ENCODE data around the gene TMOD1. TPM values are rescaled to one million over a fixed set of nuclear protein-coding genes. Genes with fewer than 3 reads are reported as not detected.

Gene TMOD1
- total RNA-seq, 1 donor from 2014 or later: 1.3 TPM

GRCh38 chr9:97625620-97626019 is 124.2 kb downstream of the TMOD1 start:
- Mint-ChIP-seq H3K36me3 (ENCODE audit: low read depth) (peaks cover 13% of the 10 kb centered on the region), H3K27me3 (ENCODE audit: low read depth) (no peaks in the 10 kb centered on the region), H3K4me1 (ENCODE audit: low read depth) (peaks cover 5% of the 10 kb centered on the region), H3K27ac (ENCODE audit: unreplicated experiment) (no peak overlapping the region), H3K9me3 (ENCODE audit: low read depth) (no peaks in the 10 kb centered on the region), H3K4me3 (ENCODE audit: unreplicated experiment) (no peak overlapping the region)
- no peak for DNase-seq (ENCODE audit: low spot score)
- TF ChIP-seq, protein P1, sequence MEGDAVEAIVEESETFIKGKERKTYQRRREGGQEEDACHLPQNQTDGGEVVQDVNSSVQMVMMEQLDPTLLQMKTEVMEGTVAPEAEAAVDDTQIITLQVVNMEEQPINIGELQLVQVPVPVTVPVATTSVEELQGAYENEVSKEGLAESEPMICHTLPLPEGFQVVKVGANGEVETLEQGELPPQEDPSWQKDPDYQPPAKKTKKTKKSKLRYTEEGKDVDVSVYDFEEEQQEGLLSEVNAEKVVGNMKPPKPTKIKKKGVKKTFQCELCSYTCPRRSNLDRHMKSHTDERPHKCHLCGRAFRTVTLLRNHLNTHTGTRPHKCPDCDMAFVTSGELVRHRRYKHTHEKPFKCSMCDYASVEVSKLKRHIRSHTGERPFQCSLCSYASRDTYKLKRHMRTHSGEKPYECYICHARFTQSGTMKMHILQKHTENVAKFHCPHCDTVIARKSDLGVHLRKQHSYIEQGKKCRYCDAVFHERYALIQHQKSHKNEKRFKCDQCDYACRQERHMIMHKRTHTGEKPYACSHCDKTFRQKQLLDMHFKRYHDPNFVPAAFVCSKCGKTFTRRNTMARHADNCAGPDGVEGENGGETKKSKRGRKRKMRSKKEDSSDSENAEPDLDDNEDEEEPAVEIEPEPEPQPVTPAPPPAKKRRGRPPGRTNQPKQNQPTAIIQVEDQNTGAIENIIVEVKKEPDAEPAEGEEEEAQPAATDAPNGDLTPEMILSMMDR (IDR thresholded peaks at IDR 0.05): no peak

- Mint-ChIP-seq H3K4me1 (ENCODE audit: low read depth) (peaks cover 15% of the 10 kb centered on the region), H3K27ac (ENCODE audit: unreplicated experiment) (no peak overlapping the region), H3K4me3 (ENCODE audit: unreplicated experiment) (no peak overlapping the region), H3K27me3 (ENCODE audit: low read depth) (no peaks in the 10 kb centered on the region), H3K36me3 (ENCODE audit: low read depth) (peaks cover 8% of the 10 kb centered on the region), H3K9me3 (ENCODE audit: low read depth) (no peaks in the 10 kb centered on the region)
- TF ChIP-seq, protein P1 (IDR thresholded peaks at IDR 0.05): no peak
- DNase-seq (ENCODE audit: low spot score): no peak
These were observed 126.2 kb downstream of the TMOD1 start for GRCh38 chr9:97627624-97628023.

GRCh38 chr9:97628668-97629067 is 127.2 kb downstream of the TMOD1 start:
- DNase-seq (ENCODE audit: low spot score): no peak
- H3K27me3 Mint-ChIP-seq (ENCODE audit: low read depth): no peaks in the 10 kb centered on the region
- H3K27ac Mint-ChIP-seq (ENCODE audit: unreplicated experiment): no peak overlapping the region
- peaks cover 15% of the 10 kb centered on the region for H3K4me1 Mint-ChIP-seq (ENCODE audit: low read depth)
- peaks cover 7% of the 10 kb centered on the region for H3K36me3 Mint-ChIP-seq (ENCODE audit: low read depth)
- no peak overlapping the region for H3K4me3 Mint-ChIP-seq (ENCODE audit: unreplicated experiment)
- TF ChIP-seq, protein P1 (IDR thresholded peaks at IDR 0.05): no peak
- no peaks in the 10 kb centered on the region for H3K9me3 Mint-ChIP-seq (ENCODE audit: low read depth)

DNA sequence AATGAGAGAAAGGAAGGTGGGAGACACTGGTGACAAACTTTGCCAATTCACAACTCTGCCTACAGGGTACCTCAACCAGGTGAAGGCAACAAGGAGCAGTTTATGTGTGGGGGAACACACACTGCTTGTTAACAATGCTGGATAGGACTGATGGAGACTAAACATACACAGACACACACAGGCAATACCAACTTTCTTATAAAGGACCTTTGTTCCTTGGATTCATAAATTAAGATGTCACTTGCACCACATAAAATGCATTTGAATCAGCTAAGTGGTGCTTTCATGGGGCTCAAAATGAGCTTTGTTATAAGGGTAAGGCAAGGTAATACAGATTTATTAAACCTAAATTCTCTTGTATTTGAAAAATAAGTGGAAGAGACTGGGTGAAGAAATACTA is 127.7 kb downstream of the TMOD1 start:
- Mint-ChIP-seq H3K4me1 (ENCODE audit: low read depth) (peaks cover 16% of the 10 kb centered on the region), H3K9me3 (ENCODE audit: low read depth) (no peaks in the 10 kb centered on the region), H3K27ac (ENCODE audit: unreplicated experiment) (no peak overlapping the region), H3K36me3 (ENCODE audit: low read depth) (peaks cover 7% of the 10 kb centered on the region), H3K27me3 (ENCODE audit: low read depth) (no peaks in the 10 kb centered on the region), H3K4me3 (ENCODE audit: unreplicated experiment) (no peak overlapping the region)
- DNase-seq (ENCODE audit: low spot score): no peak
- TF ChIP-seq, protein P1 (IDR thresholded peaks at IDR 0.05): no peak

GRCh38 chr9:97630591-97630990 is 129.1 kb downstream of the TMOD1 start:
- no peaks in the 10 kb centered on the region for H3K27me3 Mint-ChIP-seq (ENCODE audit: low read depth)
- no peaks in the 10 kb centered on the region for H3K9me3 Mint-ChIP-seq (ENCODE audit: low read depth)
- H3K4me1 Mint-ChIP-seq (ENCODE audit: low read depth): peaks cover 29% of the 10 kb centered on the region
- TF ChIP-seq, protein P1 (IDR thresholded peaks at IDR 0.05): no peak
- no peak overlapping the region for H3K4me3 Mint-ChIP-seq (ENCODE audit: unreplicated experiment)
- peaks cover 5% of the 10 kb centered on the region for H3K36me3 Mint-ChIP-seq (ENCODE audit: low read depth)
- no peak for DNase-seq (ENCODE audit: low spot score)
- no peak overlapping the region for H3K27ac Mint-ChIP-seq (ENCODE audit: unreplicated experiment)
